ENCODE measurements around the gene TBC1D28.
"Not testable (repeated sequence)": the region's sequence is repeated elsewhere in the genome, so short reads cannot be mapped to it uniquely, and the experiment has no call there.

DNA sequence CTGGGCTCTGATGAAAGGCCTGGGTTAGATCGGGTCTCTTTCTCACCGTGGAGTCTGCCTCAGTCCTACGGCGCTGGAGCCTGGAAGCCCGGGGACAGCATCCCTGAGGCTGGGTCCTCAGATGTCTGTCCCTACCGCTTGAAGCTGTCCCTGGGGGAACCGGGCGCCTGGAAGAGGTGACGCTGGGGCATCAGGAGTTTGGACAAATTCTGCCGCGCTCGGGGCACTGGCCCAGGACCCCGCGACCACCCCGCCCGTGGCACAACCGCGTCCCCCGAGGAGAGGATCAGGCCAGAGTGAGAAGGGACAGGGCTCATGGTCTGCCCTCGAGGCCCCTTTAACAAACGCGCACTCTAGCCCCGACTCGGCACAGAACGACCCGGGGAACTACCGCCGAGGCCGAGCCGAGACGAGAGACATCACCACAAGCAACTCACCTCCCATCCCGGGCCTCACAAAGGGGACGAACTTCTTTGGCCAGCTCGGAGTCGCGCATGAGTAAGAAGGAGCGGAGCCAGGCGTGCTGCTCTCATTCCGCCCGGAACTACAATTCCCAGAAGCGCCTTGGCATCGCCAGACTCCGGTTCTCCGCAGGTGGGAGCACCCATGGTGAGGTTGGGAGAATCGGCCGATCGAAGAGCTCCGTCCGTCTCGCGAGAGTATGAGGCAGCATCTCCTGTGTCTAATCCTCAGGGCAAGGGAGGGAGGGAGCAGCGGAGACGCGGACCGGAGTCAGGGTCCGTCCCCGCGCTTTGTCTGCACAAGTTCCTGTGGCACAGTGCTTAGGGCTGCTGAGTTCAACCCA, 37.8 kb upstream of the TBC1D28 start, which contains the start of gene FOXO3B:
- not testable (repeated sequence) for TF ChIP-seq TAF1, POLR2A (IDR thresholded peaks at IDR 0.05; ENCODE audit: low read depth, low read length)
